Mesendoderm (in vitro differentiated cells): Measurements from ENCODE around the gene VAT1L.

ENCODE experiments used
- DNase-seq: peaks from one replicate; pipeline ENCODE4 v3.0.0; 2013
- H2AK5ac ChIP-seq: 2 replicates; pipeline ENCODE4 v1.6.1; 2013; ENCODE audit warnings: low read length, inconsistent platforms
- H2BK120ac ChIP-seq: 2 replicates; pipeline ENCODE4 v1.6.1; 2013; ENCODE audit warnings: low read depth, mild to moderate bottlenecking, low read length, moderate library complexity, mixed read lengths
- H2BK15ac ChIP-seq: replicated peaks from 2 replicates; pipeline ENCODE4 v1.6.1; 2013; ENCODE audit warnings: low read depth, mild to moderate bottlenecking, moderate library complexity
- H2BK5ac ChIP-seq: 2 replicates; pipeline ENCODE4 v1.6.1; 2013; ENCODE audit warnings: low read length, inconsistent platforms
- H3K18ac ChIP-seq: 2 replicates; pipeline ENCODE4 v1.6.1; 2013; ENCODE audit warnings: mild to moderate bottlenecking, low read length, mixed read lengths
- H3K23ac ChIP-seq: one replicate; pipeline ENCODE4 v1.6.1; 2013; ENCODE audit warnings: low read length
- H3K27ac ChIP-seq: 2 replicates; pipeline ENCODE4 v1.5.1; 2013; ENCODE audit warnings: low read depth, mild to moderate bottlenecking, inconsistent platforms, low read length, moderate library complexity
- H3K27me3 ChIP-seq: 2 replicates; pipeline ENCODE4 v1.6.1; 2013; ENCODE audit warnings: low read length, control low read depth, mild to moderate bottlenecking, inconsistent platforms; ENCODE audit not compliant: insufficient read depth, poor library complexity
- H3K36me3 ChIP-seq: 2 replicates; pipeline ENCODE4 v1.6.1; 2013; ENCODE audit warnings: low read length, inconsistent platforms; ENCODE audit not compliant: control insufficient read depth, insufficient read depth
- H3K4ac ChIP-seq: one replicate; pipeline ENCODE4 v1.6.1; 2013; ENCODE audit warnings: low read depth, mild to moderate bottlenecking, low read length, moderate library complexity
- H3K4me1 ChIP-seq: 2 replicates; pipeline ENCODE4 v1.6.1; 2013; ENCODE audit warnings: low read depth, low read length, inconsistent platforms; ENCODE audit not compliant: control insufficient read depth
- H3K4me2 ChIP-seq: 2 replicates; pipeline ENCODE4 v1.6.1; 2013; ENCODE audit warnings: low read length
- H3K4me3 ChIP-seq: 2 replicates; pipeline ENCODE4 v1.5.1; 2013; ENCODE audit warnings: mild to moderate bottlenecking, low read length
- H3K56ac ChIP-seq: one replicate; pipeline ENCODE4 v1.6.1; 2013; ENCODE audit warnings: low read length
- H3K79me1 ChIP-seq: 2 replicates; pipeline ENCODE4 v1.6.1; 2013; ENCODE audit warnings: low read length, inconsistent platforms
- H3K79me2 ChIP-seq: 2 replicates; pipeline ENCODE4 v1.6.1; 2013; ENCODE audit warnings: mild to moderate bottlenecking, low read length; ENCODE audit not compliant: control insufficient read depth, insufficient read depth
- H3K9ac ChIP-seq: 2 replicates; pipeline ENCODE4 v1.6.1; 2013; ENCODE audit warnings: low read length, inconsistent platforms
- H4K5ac ChIP-seq: one replicate; pipeline ENCODE4 v1.6.1; 2013; ENCODE audit warnings: low read length
- H4K8ac ChIP-seq: one replicate; pipeline ENCODE4 v1.6.1; 2013; ENCODE audit warnings: low read depth, mild to moderate bottlenecking, control low read depth, low read length, moderate library complexity
- WGBS: extraction: QIAGEN DNeasy Blood & Tissue Kit; methylation state at CpG from one replicate; pipeline ENCODE4 v1.1.7; 2013; ENCODE audit warnings: low lambda C conversion rate, missing lambda C conversion rate; ENCODE audit not compliant: insufficient coverage; ENCODE audit errors: extremely low coverage; 5-methylcytosine and 5-hydroxymethylcytosine counted together

VAT1L gene

GRCh38 chr16:78007121-78007520, 218.8 kb downstream of the VAT1L start:
- Histone ChIP-seq H3K27me3 (no peaks in the 10 kb centered on the region), H2BK15ac (no peak overlapping the region), H2BK120ac (no peak overlapping the region), H3K18ac (no peak overlapping the region), H3K4me2 (no peak overlapping the region), H3K56ac (no peak overlapping the region), H2BK5ac (no peak overlapping the region), H3K9ac (no peak overlapping the region), H3K79me1 (no peaks in the 10 kb centered on the region), H2AK5ac (no peak overlapping the region), H4K5ac (no peak overlapping the region), H3K4me3 (no peak overlapping the region), H3K36me3 (no peaks in the 10 kb centered on the region), H3K27ac (no peak overlapping the region), H3K79me2 (no peaks in the 10 kb centered on the region), H3K23ac (no peak overlapping the region), H3K4ac (no peak overlapping the region), H3K4me1 (peaks cover 2% of the 10 kb centered on the region), H4K8ac (no peak overlapping the region)
- DNase-seq = no peak
- WGBS = no CpG with 5 or more reads among the region's 3 CpGs

GRCh38 chr16:78022347-78023060, 234.1 kb downstream of the VAT1L start, which contains the start of gene CLEC3A:
Gene CLEC3A, plus strand, starts transcription at chr16:78022548. Its CDS starts 79 bp downstream, at chr16:78022627.
- H3K4ac ChIP-seq = no peak within 1 kb of the TSS
- H3K27ac ChIP-seq = no peak within 1 kb of the TSS
- no peak within 1 kb of the TSS for H3K56ac ChIP-seq
- no peaks in the 10 kb centered on the region for H3K36me3 ChIP-seq
- H3K27me3 ChIP-seq = no peaks in the 10 kb centered on the region
- H3K79me2 ChIP-seq = no peaks in the 10 kb centered on the region
- H4K8ac ChIP-seq = no peak within 1 kb of the TSS
- no peak within 1 kb of the TSS for H2BK5ac ChIP-seq
- DNase-seq = peak; percentile 24
- no CpG with 5 or more reads among the region's 5 CpGs for WGBS
- no peak within 1 kb of the TSS for H2AK5ac ChIP-seq
- H3K18ac ChIP-seq = no peak within 1 kb of the TSS
- H3K23ac ChIP-seq = no peak within 1 kb of the TSS
- no peak within 1 kb of the TSS for H2BK120ac ChIP-seq
- no peak within 1 kb of the TSS for H2BK15ac ChIP-seq
- H4K5ac ChIP-seq = no peak within 1 kb of the TSS
- no peaks in the 10 kb centered on the region for H3K4me1 ChIP-seq
- H3K79me1 ChIP-seq = no peaks in the 10 kb centered on the region
- H3K4me3 ChIP-seq = no peak within 1 kb of the TSS
- no peak within 1 kb of the TSS for H3K4me2 ChIP-seq
- no peak within 1 kb of the TSS for H3K9ac ChIP-seq

- Histone ChIP-seq H3K27me3 (no peaks in the 10 kb centered on the region), H2AK5ac (no peak overlapping the region), H3K18ac (no peak overlapping the region), H3K27ac (no peak overlapping the region), H2BK5ac (no peak overlapping the region), H3K56ac (no peak overlapping the region), H3K79me1 (no peaks in the 10 kb centered on the region), H4K5ac (no peak overlapping the region), H3K79me2 (no peaks in the 10 kb centered on the region), H3K9ac (no peak overlapping the region), H3K4me3 (no peak overlapping the region), H3K36me3 (no peaks in the 10 kb centered on the region), H4K8ac (no peak overlapping the region), H3K4me1 (no peaks in the 10 kb centered on the region), H3K4ac (no peak overlapping the region), H3K4me2 (no peak overlapping the region), H2BK15ac (no peak overlapping the region), H3K23ac (no peak overlapping the region), H2BK120ac (no peak overlapping the region)
- no CpG with 5 or more reads among the region's 5 CpGs for WGBS
- no peak for DNase-seq
These were observed 235.8 kb downstream of the VAT1L start for GRCh38 chr16:78024159-78024558.

- Histone ChIP-seq H4K5ac (no peak overlapping the region), H3K4me1 (no peaks in the 10 kb centered on the region), H2AK5ac (no peak overlapping the region), H3K4me3 (no peak overlapping the region), H3K27ac (no peak overlapping the region), H2BK5ac (no peak overlapping the region), H3K9ac (no peak overlapping the region), H3K23ac (no peak overlapping the region), H3K79me1 (no peaks in the 10 kb centered on the region), H3K79me2 (no peaks in the 10 kb centered on the region), H4K8ac (no peak overlapping the region), H2BK15ac (no peak overlapping the region), H3K56ac (no peak overlapping the region), H3K18ac (no peak overlapping the region), H2BK120ac (no peak overlapping the region), H3K4ac (no peak overlapping the region), H3K27me3 (no peaks in the 10 kb centered on the region), H3K36me3 (no peaks in the 10 kb centered on the region), H3K4me2 (no peak overlapping the region)
- WGBS = no CpG with 5 or more reads among the region's 1 CpG
- DNase-seq = no peak
These were observed 237.3 kb downstream of the VAT1L start for GRCh38 chr16:78025631-78026030.

- Histone ChIP-seq H3K4me3 (no peak overlapping the region), H3K36me3 (no peaks in the 10 kb centered on the region), H3K4me1 (no peaks in the 10 kb centered on the region), H3K9ac (no peak overlapping the region), H2BK120ac (no peak overlapping the region), H2AK5ac (no peak overlapping the region), H3K79me1 (no peaks in the 10 kb centered on the region), H3K27ac (no peak overlapping the region), H3K4ac (no peak overlapping the region), H3K79me2 (no peaks in the 10 kb centered on the region), H2BK15ac (no peak overlapping the region), H2BK5ac (no peak overlapping the region), H3K18ac (no peak overlapping the region), H3K27me3 (no peaks in the 10 kb centered on the region), H3K4me2 (no peak overlapping the region), H4K5ac (no peak overlapping the region), H3K56ac (no peak overlapping the region), H4K8ac (no peak overlapping the region), H3K23ac (no peak overlapping the region)
- DNase-seq = no peak
- WGBS = no CpG with 5 or more reads among the region's 3 CpGs
These were observed 239.7 kb downstream of the VAT1L start for GRCh38 chr16:78028018-78028417.
